Epithelial cell of esophagus (primary cell): ENCODE data around the gene MCF2L2.

Source experiments
- DNase-seq: peaks from one replicate; pipeline ENCODE4 v3.0.0; 2010; ENCODE audit warnings: low read depth
- H3K4me3 ChIP-seq: 2 replicates; pipeline ENCODE4 v1.5.1; 2011; ENCODE audit warnings: mild to moderate bottlenecking, low read length, control low read depth
- TF ChIP-seq, protein P1 (sequence below): IDR thresholded peaks from 2 replicates; pipeline ENCODE4 v1.5.1; 2011; ENCODE audit warnings: low read depth, mild to moderate bottlenecking, low read length, control low read depth, inconsistent platforms; ENCODE audit not compliant: insufficient read depth; ENCODE audit errors: missing control alignments

MCF2L2 gene

DNA sequence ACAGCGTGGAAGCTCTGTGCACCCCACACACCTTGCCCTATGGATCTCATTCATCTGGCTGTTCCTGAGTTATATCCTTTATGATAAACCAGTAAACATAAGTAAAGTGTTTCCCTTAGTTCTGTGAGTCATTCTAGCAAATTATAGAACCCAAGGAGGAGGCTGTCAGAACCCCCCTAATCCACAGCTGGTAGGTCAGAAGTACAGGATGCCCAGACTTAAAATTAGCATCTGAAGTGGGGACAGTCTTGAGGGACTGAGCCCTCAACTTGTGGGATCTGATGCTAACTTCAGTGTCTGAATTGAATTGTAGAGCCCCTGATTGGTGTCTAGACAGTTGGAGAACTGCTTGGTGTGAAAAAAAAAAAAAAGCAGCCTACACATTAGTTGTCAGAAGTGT lies 100.3 kb downstream of the MCF2L2 start:
- no peak for DNase-seq
- TF ChIP-seq, protein P1, sequence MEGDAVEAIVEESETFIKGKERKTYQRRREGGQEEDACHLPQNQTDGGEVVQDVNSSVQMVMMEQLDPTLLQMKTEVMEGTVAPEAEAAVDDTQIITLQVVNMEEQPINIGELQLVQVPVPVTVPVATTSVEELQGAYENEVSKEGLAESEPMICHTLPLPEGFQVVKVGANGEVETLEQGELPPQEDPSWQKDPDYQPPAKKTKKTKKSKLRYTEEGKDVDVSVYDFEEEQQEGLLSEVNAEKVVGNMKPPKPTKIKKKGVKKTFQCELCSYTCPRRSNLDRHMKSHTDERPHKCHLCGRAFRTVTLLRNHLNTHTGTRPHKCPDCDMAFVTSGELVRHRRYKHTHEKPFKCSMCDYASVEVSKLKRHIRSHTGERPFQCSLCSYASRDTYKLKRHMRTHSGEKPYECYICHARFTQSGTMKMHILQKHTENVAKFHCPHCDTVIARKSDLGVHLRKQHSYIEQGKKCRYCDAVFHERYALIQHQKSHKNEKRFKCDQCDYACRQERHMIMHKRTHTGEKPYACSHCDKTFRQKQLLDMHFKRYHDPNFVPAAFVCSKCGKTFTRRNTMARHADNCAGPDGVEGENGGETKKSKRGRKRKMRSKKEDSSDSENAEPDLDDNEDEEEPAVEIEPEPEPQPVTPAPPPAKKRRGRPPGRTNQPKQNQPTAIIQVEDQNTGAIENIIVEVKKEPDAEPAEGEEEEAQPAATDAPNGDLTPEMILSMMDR, result no peak
- H3K4me3 ChIP-seq, result no peak overlapping the region

GRCh38 chr3:183327343-183327742 lies 101.1 kb downstream of the MCF2L2 start:
- TF ChIP-seq, protein P1, result no peak
- DNase-seq, result no peak
- H3K4me3 ChIP-seq, result no peak overlapping the region

DNA sequence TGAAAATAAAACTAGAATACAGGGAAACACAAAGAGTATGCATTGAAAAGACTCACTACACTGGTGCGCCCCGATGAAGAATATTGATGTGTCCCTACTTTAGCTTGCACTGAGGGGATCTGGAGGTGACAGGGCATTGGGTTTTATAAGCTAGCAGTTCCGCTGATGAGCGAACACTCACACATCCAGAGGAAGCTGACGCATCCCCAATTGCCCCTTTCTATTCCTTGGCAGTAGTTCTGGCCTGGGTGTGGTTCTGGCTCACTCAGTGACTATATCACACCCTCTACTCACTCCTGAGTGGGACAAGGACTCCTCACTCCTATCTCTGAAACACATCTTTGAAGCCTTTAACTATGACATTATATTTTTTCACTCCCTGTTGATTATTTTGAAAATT lies 104.3 kb downstream of the MCF2L2 start:
- H3K4me3 ChIP-seq, result no peak overlapping the region
- peak; percentile 86 for DNase-seq
- TF ChIP-seq, protein P1, result no peak

DNA sequence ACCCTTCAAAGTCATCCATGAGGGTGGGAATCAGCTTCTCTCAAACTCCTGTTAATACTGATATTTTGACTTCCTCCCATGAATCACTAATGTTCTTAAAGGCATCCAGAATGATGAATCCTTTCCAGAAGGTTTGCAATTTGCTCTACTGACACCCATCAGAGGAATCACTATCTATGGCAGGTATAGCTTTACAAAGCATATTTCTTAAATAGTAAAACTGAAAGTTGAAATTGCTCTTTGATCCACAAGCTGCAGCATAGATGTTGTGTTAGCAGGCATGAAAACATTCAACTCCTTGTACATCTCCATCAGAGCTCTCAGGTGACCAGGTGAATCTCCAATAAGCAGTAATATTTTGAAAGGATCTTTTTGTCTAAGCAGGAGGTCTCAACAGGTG lies 109.0 kb downstream of the MCF2L2 start:
- H3K4me3 ChIP-seq, result no peak overlapping the region
- TF ChIP-seq, protein P1, result no peak
- DNase-seq, result no peak

DNA sequence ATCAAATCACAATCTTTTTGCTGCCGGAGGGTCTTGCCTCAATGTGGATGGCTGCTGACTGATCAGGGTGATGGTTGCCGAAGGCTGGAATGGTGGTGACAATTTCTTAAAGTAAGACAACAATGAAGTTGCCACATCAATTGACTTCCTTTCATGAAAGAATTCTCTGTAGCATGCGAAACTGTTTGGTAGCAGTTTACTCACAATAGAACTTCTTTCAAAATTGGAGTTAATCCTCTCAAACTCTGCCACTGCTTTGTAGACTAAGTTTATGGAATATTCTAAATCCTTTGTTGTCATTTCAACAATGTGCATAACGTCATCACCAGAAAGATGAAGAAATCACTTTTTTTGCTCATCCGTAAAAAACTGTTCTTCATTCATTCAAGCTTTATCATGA lies 109.5 kb downstream of the MCF2L2 start:
- no peak overlapping the region for H3K4me3 ChIP-seq
- no peak for DNase-seq
- TF ChIP-seq, protein P1, result no peak

DNA sequence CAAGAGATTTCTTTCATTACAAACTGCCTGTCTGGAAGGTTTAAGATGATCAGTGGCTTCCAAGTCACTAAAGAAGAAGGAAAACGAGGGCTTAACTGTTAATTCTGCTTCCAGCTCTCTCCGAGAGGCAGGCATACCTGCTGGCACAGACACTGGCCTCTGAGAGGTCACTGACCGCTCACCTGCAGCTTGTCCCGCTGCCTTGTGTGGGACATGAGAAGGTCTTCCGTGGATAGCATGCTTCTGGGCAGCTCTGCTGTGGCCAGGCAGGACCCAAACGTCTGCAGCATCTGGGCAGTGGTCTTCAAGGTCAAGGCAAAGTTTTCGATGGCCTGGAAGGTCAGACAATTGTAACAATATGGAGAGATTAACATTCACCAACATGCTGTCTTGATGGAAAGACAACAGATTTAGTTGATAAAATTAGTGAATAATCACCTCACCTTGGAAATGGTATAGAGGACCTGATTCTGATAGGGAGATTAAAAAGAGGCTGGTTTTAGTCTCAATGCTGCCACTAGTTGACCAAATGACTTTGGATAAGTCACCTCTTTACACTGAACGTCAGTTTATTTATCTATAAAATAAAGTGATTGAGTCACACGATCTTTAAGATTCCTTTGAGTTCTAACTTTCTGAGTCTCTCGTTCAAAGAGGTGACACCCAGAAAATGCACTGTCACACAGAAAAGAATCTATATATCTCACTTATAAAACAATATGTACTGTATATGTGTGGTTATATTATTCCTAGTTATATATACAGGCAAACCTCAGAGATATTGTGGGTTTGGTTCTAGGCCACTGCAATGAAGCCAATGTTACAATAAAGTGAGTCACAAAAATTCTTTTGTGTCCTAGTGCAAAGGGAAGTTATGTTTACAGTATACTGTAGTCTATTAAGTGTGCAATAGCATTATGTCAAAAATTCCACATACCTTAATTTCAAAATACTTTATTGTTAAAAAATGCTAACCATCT lies 110.2 kb downstream of the MCF2L2 start:
- H3K4me3 ChIP-seq, result no peak overlapping the region
- TF ChIP-seq, protein P1, result no peak
- DNase-seq, result peak; percentile 44
